Stomach smooth muscle (tissue), 2 donors: Measurements from ENCODE around the gene RHOB.

Experiments
- H3K27ac ChIP-seq: one replicate; pipeline ENCODE4 v1.7.0; 2013; ENCODE audit warnings: mild to moderate bottlenecking, low read length, inconsistent platforms
- H3K27me3 ChIP-seq, 2 donors: one replicate each; pipeline ENCODE4 v1.7.0; 2013; ENCODE audit warnings: low read length in 2 of 2; ENCODE audit not compliant: insufficient read depth in 2 of 2, control insufficient read depth in 1 of 2
- H3K36me3 ChIP-seq, 2 donors: one replicate each; pipeline ENCODE4 v1.7.0; 2013; ENCODE audit warnings: low read length in 2 of 2; ENCODE audit not compliant: control insufficient read depth in 2 of 2, insufficient read depth in 2 of 2
- H3K4me1 ChIP-seq: one replicate; pipeline ENCODE4 v1.7.0; 2013; ENCODE audit warnings: low read length; ENCODE audit not compliant: control insufficient read depth, insufficient read depth
- H3K4me3 ChIP-seq, 2 donors: one replicate each; pipeline ENCODE4 v1.7.0; 2013; ENCODE audit warnings: low read length in 2 of 2
- H3K9ac ChIP-seq, 2 donors: one replicate each; pipeline ENCODE4 v1.7.0; 2013; ENCODE audit warnings: low read length in 2 of 2, mild to moderate bottlenecking in 1 of 2
- H3K9me3 ChIP-seq, 2 donors: one replicate each; pipeline ENCODE4 v1.7.0; 2013; ENCODE audit warnings: low read length in 2 of 2; ENCODE audit not compliant: control insufficient read depth in 2 of 2
- donor health status: healthy.
- donor health status: Pancreatic carcinoma.

Gene RHOB

DNA sequence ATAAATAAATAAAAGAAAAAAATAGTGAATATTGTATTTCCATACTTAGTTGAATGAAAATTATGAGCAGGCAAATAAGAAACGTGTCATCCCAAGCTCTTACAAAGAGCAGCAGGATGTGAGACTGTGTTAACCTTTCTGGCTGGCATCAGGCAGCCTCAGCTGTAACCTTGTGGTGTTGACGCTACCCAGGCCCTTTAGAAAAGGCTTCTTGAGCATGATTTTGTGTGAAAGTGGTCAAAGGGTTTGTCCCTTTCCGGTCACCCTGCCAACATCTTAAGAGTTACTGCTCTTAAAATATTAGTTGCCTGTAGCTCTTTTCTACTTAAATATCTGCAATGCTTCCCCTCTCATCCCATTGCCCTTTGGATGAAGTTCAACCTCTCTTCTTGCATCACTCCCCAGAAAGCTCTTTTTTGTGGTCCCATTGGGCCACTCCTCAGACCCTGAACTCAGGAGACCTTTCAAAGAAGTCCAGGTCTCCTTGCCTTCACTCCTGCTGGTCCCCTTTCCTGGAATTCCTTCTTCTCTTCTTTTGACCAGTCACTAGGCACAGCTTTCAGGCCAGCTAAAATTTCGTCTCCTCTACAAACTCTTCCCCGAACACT is 35.0 kb downstream of the RHOB start:
- no peak overlapping the region for H3K4me3 ChIP-seq
- H3K36me3 ChIP-seq, result no peaks in the 10 kb centered on the region
- no peak overlapping the region for H3K9ac ChIP-seq
- H3K27ac ChIP-seq, result no peak overlapping the region
- H3K4me1 ChIP-seq, result peaks cover 17% of the 10 kb centered on the region
- no peaks in the 10 kb centered on the region for H3K9me3 ChIP-seq
- no peaks in the 10 kb centered on the region for H3K27me3 ChIP-seq

DNA sequence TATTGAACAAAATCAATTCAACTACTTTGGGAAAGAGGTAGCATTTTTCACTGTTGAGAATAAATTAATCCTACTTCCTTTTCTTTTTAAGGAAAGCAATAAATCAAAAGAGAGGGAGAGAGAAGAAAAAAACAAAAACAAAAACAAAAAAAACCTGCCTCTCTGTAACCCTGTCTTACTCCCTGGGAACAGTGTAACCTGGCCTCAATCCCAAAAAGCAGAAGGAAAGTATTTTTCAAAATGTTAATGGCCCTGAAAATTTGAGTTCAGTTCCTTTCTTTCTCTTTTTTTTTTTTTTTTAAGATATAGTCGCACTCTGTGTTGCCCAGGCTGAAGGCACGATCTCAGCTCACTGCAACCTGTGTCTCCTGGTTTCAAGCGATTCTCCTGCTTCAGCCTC is 35.9 kb downstream of the RHOB start:
- Histone ChIP-seq H3K9ac (no peak overlapping the region), H3K9me3 (no peaks in the 10 kb centered on the region), H3K4me1 (peaks cover 17% of the 10 kb centered on the region), H3K27me3 (no peaks in the 10 kb centered on the region), H3K36me3 (no peaks in the 10 kb centered on the region), H3K4me3 (no peak overlapping the region), H3K27ac (no peak overlapping the region)

DNA sequence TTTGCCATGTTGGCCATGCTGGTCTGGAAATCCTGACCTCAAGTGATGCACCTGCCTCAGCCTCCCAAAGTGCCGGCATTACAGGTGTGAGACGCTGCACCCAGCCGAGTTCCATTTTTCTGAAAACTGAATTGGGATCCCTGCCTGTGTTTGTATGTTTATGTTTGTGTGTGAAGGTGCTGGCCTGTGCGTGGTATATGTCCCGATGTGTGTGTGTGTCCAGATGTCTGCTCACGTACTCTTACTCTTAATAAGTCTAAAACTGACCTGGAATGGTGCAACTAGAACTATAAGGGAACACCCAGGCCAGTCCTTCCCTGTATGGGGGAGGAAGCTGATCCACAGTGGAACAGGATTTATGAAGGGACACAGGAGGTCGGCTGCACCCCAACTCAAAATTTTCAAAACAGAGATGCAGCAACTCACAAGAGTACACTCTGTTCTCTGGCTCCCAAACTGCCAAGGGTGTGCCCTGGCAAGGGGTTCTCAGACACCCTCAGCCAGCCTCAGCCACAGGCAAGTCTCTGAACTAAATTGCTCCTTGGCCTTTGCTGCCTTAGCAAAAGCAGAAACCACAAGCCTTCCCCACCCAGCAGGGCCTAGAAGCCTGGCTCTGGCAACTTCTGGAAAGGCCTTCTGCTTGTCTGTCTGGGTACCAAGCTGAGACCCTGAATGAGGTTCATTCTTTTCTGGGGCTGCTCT is 36.5 kb downstream of the RHOB start:
- H3K27me3 ChIP-seq, result no peaks in the 10 kb centered on the region
- H3K4me1 ChIP-seq, result peaks cover 17% of the 10 kb centered on the region
- H3K9ac ChIP-seq, result no peak overlapping the region
- no peaks in the 10 kb centered on the region for H3K36me3 ChIP-seq
- H3K9me3 ChIP-seq, result no peaks in the 10 kb centered on the region
- H3K27ac ChIP-seq, result peak overlapping the region; percentile 31
- no peak overlapping the region for H3K4me3 ChIP-seq

DNA sequence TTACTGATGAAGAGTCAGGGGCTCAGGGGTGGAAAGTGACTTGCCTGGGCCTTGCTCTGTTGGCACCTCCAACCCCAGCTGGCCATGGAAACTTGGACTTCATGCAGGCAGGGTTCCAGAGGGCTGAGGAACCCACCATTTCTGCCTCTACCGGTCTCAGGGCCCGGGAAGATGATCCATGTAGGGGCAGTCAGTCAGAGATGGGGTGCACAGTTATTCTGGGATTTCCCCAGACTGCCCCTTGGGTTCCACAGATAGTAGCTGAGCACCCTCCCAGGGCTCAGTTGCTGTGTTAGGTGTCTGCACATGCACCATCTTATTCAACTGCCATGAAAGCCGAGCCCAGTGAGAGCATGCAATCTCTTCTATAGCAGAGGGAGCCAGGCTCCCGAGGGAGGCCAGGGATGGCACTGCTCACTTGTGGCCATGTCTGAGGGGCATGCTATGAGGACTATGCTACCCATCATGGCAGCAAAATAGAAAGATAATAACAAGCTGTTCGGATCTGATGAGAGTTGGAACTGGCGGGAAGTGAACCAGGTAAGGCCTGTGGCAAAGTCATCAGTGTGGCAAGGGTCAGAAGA is 37.3 kb downstream of the RHOB start:
- Histone ChIP-seq H3K4me3 (no peak overlapping the region), H3K4me1 (peaks cover 20% of the 10 kb centered on the region), H3K36me3 (no peaks in the 10 kb centered on the region), H3K9me3 (no peaks in the 10 kb centered on the region), H3K27ac (peak overlapping the region; percentile 31), H3K27me3 (no peaks in the 10 kb centered on the region), H3K9ac (no peak overlapping the region)

DNA sequence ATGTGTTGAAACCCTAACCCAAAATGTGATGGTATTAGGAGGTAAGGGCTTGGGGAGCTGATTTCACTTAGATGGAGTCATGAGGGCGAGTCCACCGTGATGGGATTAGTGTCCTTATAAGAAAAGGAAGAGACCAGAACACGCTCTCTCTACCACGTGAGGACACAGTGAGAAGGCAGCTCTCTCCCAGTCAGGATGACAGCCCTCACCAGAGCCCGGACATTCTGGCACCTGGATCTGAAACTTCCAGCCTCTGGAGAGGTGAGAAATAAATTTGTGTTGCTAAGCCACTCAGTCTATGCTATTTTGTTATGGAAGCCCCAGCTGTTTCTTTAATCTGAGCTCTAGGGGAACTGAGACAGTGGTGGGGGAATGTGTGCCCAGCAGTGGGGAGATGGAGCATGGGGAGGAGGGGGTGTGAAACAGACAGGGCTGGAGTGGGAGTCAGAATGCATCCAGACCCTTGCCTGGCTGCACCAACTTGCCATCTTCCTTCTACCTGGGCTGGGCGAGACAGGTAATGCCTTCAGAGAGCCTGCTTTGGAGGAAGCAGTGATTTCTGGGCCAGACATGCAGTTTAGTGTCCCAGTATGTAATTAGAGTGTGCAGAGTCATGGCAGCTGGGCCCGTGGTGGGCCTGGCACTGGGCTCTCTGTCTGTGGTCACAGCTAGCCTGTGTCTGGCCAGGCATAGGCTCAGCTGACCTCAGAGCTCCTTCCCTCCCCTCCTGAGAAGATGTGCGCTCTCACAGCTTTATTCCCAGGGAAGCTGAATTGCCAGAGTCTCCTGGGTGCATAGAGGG is 38.1 kb downstream of the RHOB start:
- Histone ChIP-seq H3K27me3 (no peaks in the 10 kb centered on the region), H3K9me3 (no peaks in the 10 kb centered on the region), H3K4me3 (no peak overlapping the region), H3K36me3 (no peaks in the 10 kb centered on the region), H3K4me1 (peaks cover 22% of the 10 kb centered on the region), H3K27ac (no peak overlapping the region), H3K9ac (no peak overlapping the region)

DNA sequence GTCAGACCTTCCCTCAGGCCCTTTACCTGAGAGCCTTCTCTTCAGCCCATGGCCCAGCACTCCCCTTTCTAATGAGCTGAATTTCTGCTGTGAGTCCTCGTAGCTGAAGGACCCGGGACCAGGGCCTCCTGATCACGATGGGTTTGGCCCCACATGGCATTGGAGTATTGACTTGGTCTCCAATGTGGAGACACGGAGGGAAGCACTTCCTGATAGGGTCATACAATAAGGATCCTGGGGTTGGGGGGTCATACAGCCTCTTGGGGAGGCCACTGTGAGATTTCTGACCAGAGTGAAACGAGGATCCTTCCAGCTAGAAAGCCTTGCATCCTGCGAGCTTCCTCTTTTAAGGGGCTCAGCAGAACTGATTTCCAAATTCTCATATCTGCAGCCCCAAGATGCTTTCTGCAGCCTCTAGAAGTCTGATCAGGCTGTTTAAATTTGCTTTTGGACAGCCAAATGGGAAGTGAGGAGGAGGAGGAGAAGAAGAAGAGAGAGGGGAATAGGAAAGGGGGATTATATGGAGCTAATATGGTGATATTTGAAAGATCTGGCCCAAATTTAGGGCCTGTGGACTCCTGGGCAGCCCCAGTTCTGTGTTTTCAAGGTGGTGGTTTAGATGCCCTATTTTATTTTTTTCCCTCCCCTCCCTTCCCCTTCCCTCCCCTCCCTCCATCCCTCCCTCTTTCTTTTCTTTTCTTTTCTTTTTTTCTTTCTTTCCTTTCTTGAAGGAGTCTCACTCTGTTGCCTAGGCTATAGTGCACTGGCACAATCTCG is 38.9 kb downstream of the RHOB start:
- Histone ChIP-seq H3K36me3 (no peaks in the 10 kb centered on the region), H3K9ac (no peak overlapping the region), H3K9me3 (no peaks in the 10 kb centered on the region), H3K4me3 (no peak overlapping the region), H3K27ac (no peak overlapping the region), H3K4me1 (peaks cover 30% of the 10 kb centered on the region), H3K27me3 (no peaks in the 10 kb centered on the region)

DNA sequence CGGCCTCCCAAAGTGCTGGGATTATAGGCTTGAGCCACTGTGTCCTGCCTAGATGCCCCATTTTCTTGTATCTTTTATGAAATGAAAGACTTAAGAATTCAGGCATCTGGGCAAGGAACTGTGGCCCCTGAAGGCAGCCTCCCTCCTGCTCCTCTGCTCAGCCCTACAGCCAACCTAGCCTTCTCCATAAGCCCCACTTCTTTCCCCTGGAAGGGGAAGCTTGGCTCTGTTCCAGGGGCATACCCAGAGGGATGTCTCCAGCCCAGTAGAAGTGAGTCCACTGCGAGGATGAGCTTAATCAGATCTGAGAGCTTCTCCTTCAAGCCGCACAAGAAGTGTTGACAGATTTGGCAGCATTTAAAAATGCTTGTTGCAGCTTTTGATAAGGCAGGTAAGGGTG is 39.7 kb downstream of the RHOB start:
- H3K4me1 ChIP-seq, result peaks cover 38% of the 10 kb centered on the region
- no peaks in the 10 kb centered on the region for H3K36me3 ChIP-seq
- H3K9me3 ChIP-seq, result no peaks in the 10 kb centered on the region
- H3K4me3 ChIP-seq, result no peak overlapping the region
- no peak overlapping the region for H3K27ac ChIP-seq
- H3K9ac ChIP-seq, result no peak overlapping the region
- no peaks in the 10 kb centered on the region for H3K27me3 ChIP-seq

DNA sequence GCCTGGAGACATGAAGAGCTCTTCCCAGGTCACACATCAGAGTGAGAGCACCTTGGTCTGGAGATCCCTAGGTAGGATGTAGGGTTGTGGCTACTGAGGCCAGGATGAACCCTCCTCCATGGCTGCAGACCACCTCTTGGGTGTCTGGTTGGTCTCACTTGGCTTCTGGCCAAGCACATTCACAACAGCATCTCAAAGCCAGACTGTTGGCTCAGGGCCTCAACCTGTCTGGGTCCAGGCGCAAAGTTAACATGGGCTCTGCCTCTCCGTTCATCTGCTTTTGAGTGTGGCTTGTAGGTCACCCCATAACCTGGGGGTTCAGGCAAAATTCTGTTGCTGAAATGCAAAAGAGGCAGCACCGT is 40.1 kb downstream of the RHOB start:
- H3K9me3 ChIP-seq, result no peaks in the 10 kb centered on the region
- peaks cover 42% of the 10 kb centered on the region for H3K4me1 ChIP-seq
- H3K9ac ChIP-seq, result no peak overlapping the region
- H3K27me3 ChIP-seq, result no peaks in the 10 kb centered on the region
- no peaks in the 10 kb centered on the region for H3K36me3 ChIP-seq
- no peak overlapping the region for H3K4me3 ChIP-seq
- H3K27ac ChIP-seq, result no peak overlapping the region

DNA sequence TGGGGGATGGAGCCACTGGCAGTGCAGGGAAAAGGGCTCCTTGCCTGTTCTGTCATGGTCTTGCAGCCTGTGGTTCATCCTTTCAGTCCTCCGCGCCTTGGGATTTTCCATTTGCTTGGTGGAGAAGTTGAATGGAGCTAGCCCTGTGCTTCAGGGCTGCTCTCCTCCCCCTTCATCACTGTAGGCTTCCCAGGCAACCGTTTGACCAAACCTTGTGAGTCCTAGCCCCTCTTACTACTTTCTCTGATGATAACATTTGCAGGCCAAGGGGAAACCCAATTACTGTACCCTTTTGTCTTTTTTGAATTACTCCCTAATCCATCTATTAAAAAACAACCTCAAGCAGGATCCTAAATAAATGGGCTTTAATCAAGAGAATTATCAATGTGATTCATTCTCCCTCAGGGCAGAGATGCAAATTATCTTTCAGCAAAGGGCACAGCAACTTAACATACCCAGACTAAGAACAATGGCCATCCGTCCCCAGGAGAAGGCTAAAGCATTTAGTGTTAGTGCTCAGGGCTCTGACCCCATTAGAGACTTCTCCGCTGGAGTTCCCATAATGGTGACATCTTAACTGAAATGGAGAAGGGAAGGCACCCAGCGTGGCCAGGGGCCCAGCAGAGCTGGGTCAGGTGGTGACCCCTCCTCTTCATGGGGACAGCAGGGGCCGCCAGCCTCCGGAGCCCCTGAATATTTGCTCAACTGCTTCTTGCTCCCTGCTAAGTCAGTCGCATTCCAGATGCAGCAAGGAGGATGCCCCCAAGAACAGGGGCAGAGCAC is 40.7 kb downstream of the RHOB start:
- no peak overlapping the region for H3K27ac ChIP-seq
- H3K4me1 ChIP-seq, result peaks cover 47% of the 10 kb centered on the region
- H3K27me3 ChIP-seq, result no peaks in the 10 kb centered on the region

DNA sequence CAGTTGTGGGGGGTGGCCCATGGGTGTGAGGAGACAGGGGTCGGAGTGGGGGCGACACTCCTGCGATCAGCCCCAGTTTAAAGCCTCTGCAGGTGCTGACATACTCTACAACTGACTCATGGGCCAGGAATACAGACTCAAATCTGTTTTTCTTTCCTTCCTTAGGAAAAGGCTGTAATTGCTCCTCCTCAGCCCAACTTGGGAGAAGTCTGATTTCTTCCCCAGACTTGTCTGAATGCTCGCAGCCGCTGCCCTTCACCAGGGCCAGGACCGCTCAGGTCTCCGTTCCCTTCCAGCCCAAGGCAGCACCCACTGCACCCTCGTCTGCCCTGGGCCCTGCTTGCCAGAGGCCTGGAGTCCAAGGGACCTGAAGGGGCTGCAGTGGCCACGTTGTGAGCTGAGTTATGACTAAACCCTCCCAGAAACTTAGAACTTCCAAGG is 41.3 kb downstream of the RHOB start:
- Histone ChIP-seq H3K4me1 (peaks cover 43% of the 10 kb centered on the region), H3K36me3 (no peaks in the 10 kb centered on the region), H3K9me3 (no peaks in the 10 kb centered on the region), H3K27ac (peak overlapping the region; percentile 75), H3K9ac (no peak overlapping the region), H3K27me3 (no peaks in the 10 kb centered on the region), H3K4me3 (no peak overlapping the region)

More for the DNA sequence above, 40.7 kb downstream of the RHOB start:
- Histone ChIP-seq H3K9me3 (no peaks in the 10 kb centered on the region), H3K4me3 (no peak overlapping the region), H3K36me3 (no peaks in the 10 kb centered on the region), H3K9ac (no peak overlapping the region)
